Progenitor cell of endocrine pancreas (in vitro differentiated cells): ENCODE measurements around the gene C5AR1. TPM values are rescaled to one million over a fixed set of nuclear protein-coding genes. Genes with fewer than 3 reads are reported as not detected.
A peak's percentile ranks its signal among the peaks of the same experiment; 100 is the strongest.
"Not testable (repeated sequence)": the region's sequence is repeated elsewhere in the genome, so short reads cannot be mapped to it uniquely, and the experiment has no call there.

Experiments
- DNase-seq: peaks from one replicate; pipeline ENCODE4 v3.0.0; 2021; ENCODE audit warnings: low spot score; ENCODE audit not compliant: unreplicated experiment
- H3K27ac Mint-ChIP-seq: 2 replicates; pipeline ENCODE4 v1.8.0; 2021; ENCODE audit warnings: mild to moderate bottlenecking, moderate library complexity, mixed read lengths
- H3K27me3 Mint-ChIP-seq: 2 replicates; pipeline ENCODE4 v1.8.0; 2021; ENCODE audit warnings: mixed read lengths
- H3K36me3 Mint-ChIP-seq: 2 replicates; pipeline ENCODE4 v1.8.0; 2022; ENCODE audit warnings: mixed read lengths; ENCODE audit not compliant: insufficient read depth
- H3K4me1 Mint-ChIP-seq: 2 replicates; pipeline ENCODE4 v1.8.0; 2021; ENCODE audit warnings: low read depth, mixed read lengths
- H3K4me3 Mint-ChIP-seq: 2 replicates; pipeline ENCODE4 v1.8.0; 2021; ENCODE audit warnings: low read depth, mild to moderate bottlenecking, moderate library complexity, mixed read lengths
- H3K9me3 Mint-ChIP-seq: 2 replicates; pipeline ENCODE4 v1.8.0; 2021; ENCODE audit warnings: low read depth, mixed read lengths
- CTCF ChIP-seq: fragments of 200-600 bp; sonication (generic); IDR thresholded peaks from one replicate; pipeline ENCODE4 v1.5.0; 2021; ENCODE audit warnings: antibody characterized with exemption, mild to moderate bottlenecking; ENCODE audit not compliant: unreplicated experiment
- total RNA-seq: library from RNA; stranded (reverse); gene quantifications from 2 replicates; pipeline ENCODE4 v1.2.1, GENCODE V29; 2021

Gene C5AR1
- total RNA-seq, 1 donor from 2014 or later = 2.4 TPM

GRCh38 chr19:47296036-47296435, 13.6 kb upstream of the C5AR1 start:
- Mint-ChIP-seq H3K27me3 (no peaks in the 10 kb centered on the region), H3K27ac (no peak overlapping the region), H3K4me1 (no peaks in the 10 kb centered on the region), H3K9me3 (no peaks in the 10 kb centered on the region), H3K36me3 (no peaks in the 10 kb centered on the region), H3K4me3 (no peak overlapping the region)
- TF ChIP-seq CTCF = peak; percentile 82
- peak; percentile 58 for DNase-seq

DNA sequence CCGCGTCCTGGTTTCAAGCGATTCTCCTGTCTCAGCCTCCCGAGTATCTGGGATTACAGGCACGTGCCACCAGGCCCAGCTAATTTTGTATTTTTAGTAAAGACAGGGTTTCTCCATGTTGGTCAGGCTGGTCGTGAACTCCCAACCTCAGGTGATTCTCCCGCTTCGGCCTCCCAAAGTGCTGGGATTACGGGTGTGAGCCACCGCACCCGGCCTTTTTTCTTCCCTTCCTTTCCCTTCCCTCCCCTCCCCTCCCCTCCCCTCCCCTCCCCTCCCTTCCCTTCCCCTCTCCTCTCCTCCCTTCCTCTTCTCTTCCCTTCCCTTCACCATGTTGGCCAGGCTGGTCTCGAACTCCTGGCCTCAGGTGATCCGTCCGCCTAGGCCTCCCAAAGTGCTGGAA, 8.8 kb upstream of the C5AR1 start:
- H3K9me3 Mint-ChIP-seq, H3K4me3 Mint-ChIP-seq, H3K27ac Mint-ChIP-seq, DNase-seq, H3K4me1 Mint-ChIP-seq, H3K36me3 Mint-ChIP-seq, H3K27me3 Mint-ChIP-seq: not testable (repeated sequence)

GRCh38 chr19:47302249-47302648, 7.4 kb upstream of the C5AR1 start:
- H3K4me1 Mint-ChIP-seq = peaks cover 2% of the 10 kb centered on the region
- peaks cover 11% of the 10 kb centered on the region for H3K27me3 Mint-ChIP-seq
- no peak overlapping the region for H3K27ac Mint-ChIP-seq
- H3K36me3 Mint-ChIP-seq = no peaks in the 10 kb centered on the region
- no peak overlapping the region for H3K4me3 Mint-ChIP-seq
- no peak for TF ChIP-seq CTCF
- no peak for DNase-seq
- no peaks in the 10 kb centered on the region for H3K9me3 Mint-ChIP-seq

DNA sequence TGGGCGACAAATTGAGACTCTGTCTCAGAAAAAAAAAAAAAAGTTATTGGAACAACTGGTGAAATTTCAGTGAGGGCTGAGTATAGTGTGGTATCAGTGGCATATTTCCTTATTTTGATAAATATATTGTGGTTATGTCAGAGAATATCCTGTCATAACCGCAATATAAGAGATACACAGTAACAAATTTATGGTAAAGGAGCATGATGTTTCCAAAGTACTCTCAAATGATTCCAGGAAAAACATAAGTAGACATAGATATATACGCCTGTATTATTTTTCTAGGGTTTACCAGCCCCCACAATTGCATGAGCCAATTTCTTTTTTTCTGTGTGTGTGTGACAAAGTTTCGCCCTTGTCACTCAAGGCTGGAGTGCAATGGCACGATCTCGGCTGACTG, 5.7 kb upstream of the C5AR1 start:
- Mint-ChIP-seq H3K4me3 (no peak overlapping the region), H3K4me1 (peaks cover 2% of the 10 kb centered on the region), H3K27ac (no peak overlapping the region), H3K36me3 (no peaks in the 10 kb centered on the region), H3K9me3 (no peaks in the 10 kb centered on the region), H3K27me3 (peaks cover 11% of the 10 kb centered on the region)
- no peak for DNase-seq
- TF ChIP-seq CTCF = no peak

- Mint-ChIP-seq H3K36me3 (no peaks in the 10 kb centered on the region), H3K4me3 (no peak overlapping the region), H3K9me3 (no peaks in the 10 kb centered on the region), H3K27me3 (peaks cover 13% of the 10 kb centered on the region), H3K4me1 (peaks cover 2% of the 10 kb centered on the region), H3K27ac (no peak overlapping the region)
- peak; percentile 64 for DNase-seq
- peak; percentile 96 for TF ChIP-seq CTCF
Measured at GRCh38 chr19:47305309-47305751, 4.3 kb upstream of the C5AR1 start.

DNA sequence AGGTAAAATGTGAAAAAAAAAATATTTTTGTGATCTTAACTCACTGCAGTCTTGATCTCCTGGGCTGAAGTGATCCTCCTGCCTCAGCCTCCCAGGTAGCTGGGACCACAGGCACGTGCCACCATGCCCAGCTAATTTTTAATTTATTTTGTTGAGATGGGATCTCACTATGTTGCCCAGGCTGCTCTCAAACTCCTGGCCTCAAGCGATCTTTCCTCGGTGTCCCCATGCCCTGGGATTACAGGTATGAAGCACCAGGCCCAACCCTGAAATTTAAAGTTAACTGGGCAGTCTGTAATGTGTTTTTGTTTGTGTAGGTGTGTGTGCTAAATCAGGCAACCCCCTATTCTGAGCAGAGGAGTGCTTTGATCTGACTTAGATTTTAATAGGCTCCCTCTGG, 3.4 kb upstream of the C5AR1 start:
- Mint-ChIP-seq H3K27ac (no peak overlapping the region), H3K4me3 (no peak overlapping the region), H3K9me3 (no peaks in the 10 kb centered on the region), H3K27me3 (peaks cover 17% of the 10 kb centered on the region), H3K4me1 (peaks cover 2% of the 10 kb centered on the region), H3K36me3 (no peaks in the 10 kb centered on the region)
- DNase-seq = no peak
- TF ChIP-seq CTCF = no peak
